Activated B cell treated with CpG ODN at 0.5 μM for 24 hours (primary cell): ENCODE data around the gene UBE2O. TPM values are rescaled to one million over a fixed set of nuclear protein-coding genes. Genes with fewer than 3 reads are reported as not detected.

Source experiments
- ATAC-seq: fragments of 200-7000 bp; cut with Tn5 transposase; one replicate; pipeline ENCODE4 v1.10.0; 2021; ENCODE audit warnings: low read depth, mild to moderate bottlenecking, moderate library complexity
- CTCF ChIA-PET: fragments of 350-600 bp; sonication (Branson Sonifier 250); formaldehyde crosslinking; loops from one replicate; lab custom pipeline; 2021; ENCODE audit warnings: antibody characterized with exemption; lab: Charles Lee
- POLR2A ChIA-PET: fragments of 350-600 bp; sonication (Branson Sonifier 250); formaldehyde crosslinking; loops from one replicate; lab custom pipeline; 2021; ENCODE audit warnings: antibody characterized with exemption; lab: Charles Lee
- DNase-seq: peaks from one replicate; pipeline ENCODE4 v3.0.0; 2022
- H3K27ac Mint-ChIP-seq: one replicate; pipeline ENCODE4 v1.8.0; 2020; ENCODE audit warnings: mixed read lengths
- H3K27me3 Mint-ChIP-seq: one replicate; pipeline ENCODE4 v1.8.0; 2021; ENCODE audit warnings: mixed read lengths
- H3K36me3 Mint-ChIP-seq: one replicate; pipeline ENCODE4 v1.8.0; 2021; ENCODE audit warnings: low read depth, mixed read lengths
- H3K4me1 Mint-ChIP-seq: one replicate; pipeline ENCODE4 v1.8.0; 2021; ENCODE audit warnings: mixed read lengths
- H3K4me3 Mint-ChIP-seq: one replicate; pipeline ENCODE4 v1.8.0; 2020; ENCODE audit warnings: mild to moderate bottlenecking, mixed read lengths
- H3K9me3 Mint-ChIP-seq: one replicate; pipeline ENCODE4 v1.8.0; 2020; ENCODE audit warnings: mixed read lengths
- intact Hi-C: fragments of 100-400 bp; cut with micrococcal nuclease; formaldehyde crosslinking; loops from one replicate; pipeline ENCODE4 v1.15.1; 2024
- total RNA-seq: library from RNA; stranded (reverse); gene quantifications from 2 replicates; pipeline ENCODE4 v1.2.3, GENCODE V29; 2022
- TF ChIP-seq, protein P1 (sequence below): fragments of 200-600 bp; IDR thresholded peaks from one replicate; pipeline ENCODE4 v1.8.0; 2022; ENCODE audit warnings: antibody characterized with exemption, mild to moderate bottlenecking

The UBE2O gene
- total RNA-seq, 1 donor from 2014 or later, result 39.0 TPM

DNA sequence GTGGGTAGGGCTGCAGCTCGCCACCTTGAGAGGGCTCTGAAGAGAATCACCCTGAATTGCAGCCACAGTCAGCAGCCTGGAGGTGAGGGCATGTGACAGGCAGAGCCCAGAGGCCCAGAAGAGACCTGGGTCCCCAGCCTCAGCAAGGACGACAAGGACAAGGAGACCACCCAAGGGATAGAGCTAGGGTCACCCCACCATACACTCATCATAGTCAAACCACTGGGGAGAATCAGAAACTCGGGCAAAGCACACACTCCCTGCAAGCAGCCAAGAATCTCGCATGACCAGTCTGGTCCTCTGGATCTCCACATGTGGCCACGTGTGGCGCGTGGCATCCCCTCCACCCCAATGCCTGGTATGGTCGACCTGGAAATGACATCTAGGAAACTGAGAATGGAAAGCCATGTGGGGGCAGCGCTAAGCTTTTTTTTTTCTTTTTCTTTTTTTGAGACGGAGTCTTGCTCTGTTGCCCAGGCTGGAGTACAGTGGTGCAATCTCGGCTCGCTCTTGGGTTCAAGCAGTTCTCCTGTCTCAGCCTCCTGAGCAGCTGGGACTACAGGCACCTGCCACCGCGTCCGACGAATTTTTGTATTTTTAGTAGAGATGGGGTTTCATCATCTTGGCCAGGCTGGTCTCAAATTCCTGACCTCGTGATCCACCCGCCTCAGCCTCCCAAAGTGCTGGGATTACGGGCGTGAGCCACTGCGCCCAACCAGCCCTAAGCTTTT lies 73.1 kb downstream of the UBE2O start:
- intact Hi-C loops, result loop anchor here (5.0 to 10.0 kb wide), 3 partner anchors 275 to 365 kb away; partner anchors contain the start of genes EXOC7, GALR2 and SRP68
- no peak overlapping the region for H3K4me3 Mint-ChIP-seq
- no peaks in the 10 kb centered on the region for H3K36me3 Mint-ChIP-seq
- peaks cover 5% of the 10 kb centered on the region for H3K27me3 Mint-ChIP-seq
- peaks cover 9% of the 10 kb centered on the region for H3K4me1 Mint-ChIP-seq
- no peak overlapping the region for H3K27ac Mint-ChIP-seq
- no peaks in the 10 kb centered on the region for H3K9me3 Mint-ChIP-seq
- POLR2A ChIA-PET, result no interaction called here
- TF ChIP-seq, protein P1, sequence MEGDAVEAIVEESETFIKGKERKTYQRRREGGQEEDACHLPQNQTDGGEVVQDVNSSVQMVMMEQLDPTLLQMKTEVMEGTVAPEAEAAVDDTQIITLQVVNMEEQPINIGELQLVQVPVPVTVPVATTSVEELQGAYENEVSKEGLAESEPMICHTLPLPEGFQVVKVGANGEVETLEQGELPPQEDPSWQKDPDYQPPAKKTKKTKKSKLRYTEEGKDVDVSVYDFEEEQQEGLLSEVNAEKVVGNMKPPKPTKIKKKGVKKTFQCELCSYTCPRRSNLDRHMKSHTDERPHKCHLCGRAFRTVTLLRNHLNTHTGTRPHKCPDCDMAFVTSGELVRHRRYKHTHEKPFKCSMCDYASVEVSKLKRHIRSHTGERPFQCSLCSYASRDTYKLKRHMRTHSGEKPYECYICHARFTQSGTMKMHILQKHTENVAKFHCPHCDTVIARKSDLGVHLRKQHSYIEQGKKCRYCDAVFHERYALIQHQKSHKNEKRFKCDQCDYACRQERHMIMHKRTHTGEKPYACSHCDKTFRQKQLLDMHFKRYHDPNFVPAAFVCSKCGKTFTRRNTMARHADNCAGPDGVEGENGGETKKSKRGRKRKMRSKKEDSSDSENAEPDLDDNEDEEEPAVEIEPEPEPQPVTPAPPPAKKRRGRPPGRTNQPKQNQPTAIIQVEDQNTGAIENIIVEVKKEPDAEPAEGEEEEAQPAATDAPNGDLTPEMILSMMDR, result no peak
- CTCF ChIA-PET, result no interaction called here
- ATAC-seq, result no peak
- no peak for DNase-seq

DNA sequence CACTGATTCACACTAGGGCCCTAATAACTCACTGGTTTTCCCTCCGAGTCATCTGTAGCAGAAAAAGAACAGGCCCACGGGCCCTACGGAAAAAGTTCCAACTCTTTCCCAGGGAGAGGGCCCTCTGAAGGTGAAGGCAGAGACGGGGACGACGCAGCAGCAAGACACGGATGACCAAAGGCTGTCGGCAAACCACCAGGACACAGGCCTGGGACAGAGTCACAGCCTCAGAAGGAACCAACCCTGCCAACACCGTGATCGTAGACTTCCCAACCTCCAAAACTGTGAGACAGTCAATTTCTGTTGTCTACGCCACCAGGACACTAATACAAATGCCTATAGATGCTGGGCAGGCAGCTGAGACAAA lies 73.7 kb downstream of the UBE2O start:
- DNase-seq, result no peak
- ChIA-PET POLR2A (no interaction called here), CTCF (no interaction called here)
- no peak overlapping the region for H3K27ac Mint-ChIP-seq
- TF ChIP-seq, protein P1, result no peak
- no peak overlapping the region for H3K4me3 Mint-ChIP-seq
- no peak for ATAC-seq
- H3K36me3 Mint-ChIP-seq, result no peaks in the 10 kb centered on the region
- H3K9me3 Mint-ChIP-seq, result no peaks in the 10 kb centered on the region
- peaks cover 5% of the 10 kb centered on the region for H3K27me3 Mint-ChIP-seq
- H3K4me1 Mint-ChIP-seq, result peaks cover 9% of the 10 kb centered on the region
- intact Hi-C loops, result no loop called here

DNA sequence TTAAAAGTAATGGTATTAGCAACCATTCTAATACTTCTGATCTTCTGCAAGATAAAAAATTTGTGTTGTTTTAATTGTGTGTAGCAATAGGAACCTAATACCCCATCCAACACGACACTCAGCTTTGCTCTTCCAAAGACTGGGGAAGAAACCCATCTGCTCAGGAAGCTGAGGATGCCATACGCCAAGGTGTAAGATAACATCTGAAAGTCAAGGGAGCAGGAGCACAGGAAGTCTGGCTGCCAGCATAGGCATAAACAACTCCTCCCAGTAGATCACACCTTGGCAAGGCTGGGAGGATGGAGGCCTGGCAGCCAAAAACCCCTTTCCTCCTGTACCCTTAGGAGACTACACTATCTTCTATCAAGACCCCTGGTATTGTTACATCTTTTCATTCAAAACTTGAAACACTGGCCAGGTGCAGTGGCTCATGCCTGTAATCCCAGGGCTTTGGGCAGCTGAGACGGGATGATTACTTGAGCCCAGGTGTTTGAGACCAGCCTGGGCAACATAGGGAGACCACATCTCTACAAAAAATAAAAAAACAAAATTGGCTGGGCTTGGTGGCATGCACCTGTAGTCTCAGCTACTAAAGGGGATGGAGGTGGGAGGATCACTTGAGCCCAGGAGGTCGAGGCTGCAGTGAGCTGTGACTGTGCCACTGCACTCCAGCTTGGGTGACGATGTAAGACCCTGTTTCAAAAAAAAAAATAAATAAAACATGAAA lies 74.2 kb downstream of the UBE2O start:
- POLR2A ChIA-PET, result no interaction called here

DNA sequence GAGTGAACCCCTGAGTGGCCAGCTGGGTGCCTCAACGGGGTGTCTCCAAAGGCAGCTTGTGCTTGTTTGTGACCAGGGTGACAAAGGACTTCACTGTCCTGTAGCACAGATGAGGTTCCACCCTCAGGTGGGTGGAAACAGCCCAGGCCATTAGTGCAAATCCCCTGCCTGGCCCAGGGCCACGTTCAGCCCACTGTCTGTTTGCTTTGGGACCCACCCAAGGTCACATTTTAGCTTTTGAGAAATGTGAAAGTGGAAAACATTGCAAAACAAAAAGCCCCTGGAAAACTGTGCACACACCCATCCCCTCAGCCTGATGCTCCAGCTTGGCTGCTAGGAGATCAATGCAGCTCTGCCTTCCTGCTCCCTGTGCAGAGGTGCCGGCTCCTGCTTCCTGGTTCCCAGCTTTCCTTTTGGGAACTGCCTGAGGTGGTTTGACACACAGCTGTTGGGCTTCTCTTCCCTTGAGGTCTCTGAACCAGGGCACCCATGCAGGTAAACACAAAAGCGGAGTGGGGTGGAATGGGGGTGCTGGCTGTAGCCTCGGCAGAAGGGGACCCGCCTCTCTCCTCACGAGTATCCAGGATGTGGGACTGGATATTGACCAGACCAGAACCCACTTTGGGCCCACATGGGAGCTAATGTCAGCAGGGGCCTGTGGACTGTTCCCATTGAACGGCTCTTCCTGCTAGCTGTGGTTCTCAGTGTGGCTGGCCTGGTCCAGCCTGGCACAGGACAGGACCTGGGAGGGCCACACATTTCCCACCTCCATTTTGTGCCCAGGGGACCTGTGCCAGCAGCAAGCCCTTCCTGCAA lies 76.4 kb downstream of the UBE2O start:
- TF ChIP-seq, protein P1, result no peak
- H3K4me3 Mint-ChIP-seq, result no peak overlapping the region
- H3K4me1 Mint-ChIP-seq, result no peaks in the 10 kb centered on the region
- H3K36me3 Mint-ChIP-seq, result no peaks in the 10 kb centered on the region
- ATAC-seq (no peak), DNase-seq (no peak)
- H3K27me3 Mint-ChIP-seq, result peaks cover 5% of the 10 kb centered on the region
- POLR2A ChIA-PET, result interaction anchor here (0.9 kb wide), 1 partner anchor 272 kb away, joined by 3 read pairs; no protein-coding TSS in a partner anchor
- no peak overlapping the region for H3K27ac Mint-ChIP-seq
- H3K9me3 Mint-ChIP-seq, result no peaks in the 10 kb centered on the region
- CTCF ChIA-PET, result interaction anchor here (2.6 kb wide), 1 partner anchor 9 kb away, joined by 7 read pairs; the partner anchor contains the start of gene SPHK1
- intact Hi-C loops, result no loop called here

More for the DNA sequence above, 74.2 kb downstream of the UBE2O start:
- DNase-seq (no peak), ATAC-seq (no peak)
- peaks cover 7% of the 10 kb centered on the region for H3K4me1 Mint-ChIP-seq
- H3K27ac Mint-ChIP-seq, result no peak overlapping the region
- TF ChIP-seq, protein P1, result no peak
- CTCF ChIA-PET, result no interaction called here
- H3K9me3 Mint-ChIP-seq, result no peaks in the 10 kb centered on the region
- H3K36me3 Mint-ChIP-seq, result no peaks in the 10 kb centered on the region
- peaks cover 5% of the 10 kb centered on the region for H3K27me3 Mint-ChIP-seq
- intact Hi-C loops, result no loop called here
- H3K4me3 Mint-ChIP-seq, result no peak overlapping the region
